ENCODE results near the gene TAF11L14.

TAF11L14 gene

GRCh38 chr5:17679597-17680203, 45.4 kb downstream of the TAF11L14 start:
- no peak for DNase-seq (ENCODE audit: low read depth)

GRCh38 chr5:17680737-17681136, 46.5 kb downstream of the TAF11L14 start:
- DNase-seq (ENCODE audit: low read depth) = no peak
